OCI-LY3 (cell line): ENCODE measurements around the gene RTF2.

Experiments used
- CTCF ChIP-seq: fragments of 200-600, 300-600 bp; sonication (generic); IDR thresholded peaks from 2 replicates; pipeline ENCODE4 v1.5.1; 2014; ENCODE audit warnings: antibody characterized with exemption, low read length, low read depth
- EZH2phosphoT487 ChIP-seq: fragments of 200-600 bp; shearing (Covaris generic); IDR thresholded peaks from 2 replicates; pipeline ENCODE4 v1.6.1; 2018; ENCODE audit warnings: antibody characterized with exemption, mixed run types, low read depth

GRCh38 chr20:56424931-56425330, 43.5 kb upstream of the RTF2 start:
- TF ChIP-seq CTCF = no peak
- no peak for TF ChIP-seq EZH2phosphoT487
